GM21737 (cell line): ENCODE results near the gene SERPINB8.

Experiments
- ATAC-seq: cut with Tn5 transposase; IDR thresholded peaks from one replicate; pipeline ENCODE4 v1.9.1; 2021; ENCODE audit warnings: mild to moderate bottlenecking, moderate library complexity; ENCODE audit not compliant: unreplicated experiment

SERPINB8 gene

DNA sequence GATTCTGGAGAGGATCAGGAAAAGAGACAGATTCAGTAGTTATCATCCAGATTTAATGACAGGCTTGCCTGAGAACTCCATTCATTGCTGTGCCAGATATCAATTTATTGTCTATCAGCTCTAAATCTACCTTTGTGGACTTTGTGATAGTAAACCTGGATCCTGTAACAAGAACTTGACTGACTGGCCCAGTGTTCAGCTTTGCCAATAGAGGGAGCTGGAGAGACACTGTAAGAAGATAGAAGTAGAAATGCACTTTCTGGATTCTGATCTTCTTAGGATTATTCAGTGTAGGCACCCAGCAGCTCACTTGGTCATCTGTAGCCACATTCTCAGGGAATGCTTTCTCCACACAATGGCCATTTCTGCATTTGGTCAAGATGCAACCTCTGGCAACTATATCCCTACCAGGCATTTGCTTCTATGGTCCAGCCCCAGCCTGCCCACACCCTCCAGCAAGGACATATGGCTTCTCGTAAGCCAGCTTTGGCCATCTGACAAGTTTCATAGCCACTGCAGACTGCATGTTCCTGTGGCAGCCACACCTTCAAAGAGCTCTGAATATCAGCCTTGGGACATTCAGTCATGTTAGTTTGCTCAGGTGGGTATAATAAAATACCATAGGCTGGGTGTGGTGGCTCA lies 6.1 kb upstream of the SERPINB8 start:
- ATAC-seq, result peak; percentile 65

- no peak for ATAC-seq
Observed at GRCh38 chr18:63964908-63965307, 5.0 kb upstream of the SERPINB8 start.

GRCh38 chr18:63965716-63966330 lies 4.1 kb upstream of the SERPINB8 start:
- no peak for ATAC-seq

DNA sequence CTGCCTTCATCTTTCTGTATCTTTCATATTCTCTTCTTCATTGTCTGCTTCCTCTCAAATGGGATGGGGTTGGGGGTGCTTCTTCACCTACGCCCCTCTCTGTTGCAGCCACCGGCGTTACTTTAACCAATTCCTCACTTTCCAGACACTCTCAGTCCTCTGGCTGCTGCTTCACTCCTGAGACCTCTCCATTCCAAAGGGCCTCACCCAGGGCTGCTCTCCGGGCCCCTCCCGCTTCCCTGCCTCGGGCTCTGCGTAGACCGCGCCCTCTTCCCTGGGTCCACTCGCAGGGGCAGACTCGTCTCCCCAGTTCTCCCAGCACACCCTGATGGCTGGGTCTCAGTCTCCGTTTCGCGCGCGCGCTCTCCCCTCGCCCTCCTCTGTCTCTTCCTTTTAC lies 926 bp downstream of the SERPINB8 start:
- peak; percentile 1 for ATAC-seq

DNA sequence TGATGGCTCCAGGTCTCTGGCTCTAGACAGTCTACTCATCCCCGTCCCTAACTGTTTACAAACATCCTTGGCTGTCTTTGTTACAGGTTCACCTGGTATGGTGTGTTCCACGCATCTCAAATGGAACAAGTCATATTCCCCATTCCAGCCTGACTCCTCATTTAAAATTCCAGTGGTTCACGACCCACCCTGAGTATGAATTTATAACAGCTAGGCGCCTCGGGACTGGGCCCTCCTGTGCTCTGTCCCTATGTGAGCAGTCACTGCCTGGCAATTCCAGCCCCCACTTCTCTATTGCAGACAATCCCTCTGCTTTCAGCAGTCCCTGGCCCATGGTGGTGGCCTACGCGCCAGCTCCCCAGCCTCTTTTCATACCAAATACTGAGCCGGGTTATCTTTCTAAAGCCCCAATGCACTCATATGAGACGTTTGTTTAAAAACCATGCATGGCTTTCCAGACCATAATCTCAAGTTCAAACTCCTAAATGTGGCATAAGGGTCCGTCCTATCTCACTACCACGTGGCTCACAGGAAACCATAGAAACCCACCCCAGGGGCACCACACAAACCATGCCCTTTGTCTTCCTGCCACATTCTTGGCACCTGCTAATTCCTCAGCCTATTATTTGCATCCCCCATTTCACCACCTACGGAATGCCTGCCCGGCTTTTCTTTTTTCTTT lies 1.6 kb downstream of the SERPINB8 start:
- no peak for ATAC-seq

GRCh38 chr18:63972002-63972376 lies 2.1 kb downstream of the SERPINB8 start:
- ATAC-seq, result no peak

- no peak for ATAC-seq
Observed at GRCh38 chr18:63974991-63975390, 5.1 kb downstream of the SERPINB8 start.

DNA sequence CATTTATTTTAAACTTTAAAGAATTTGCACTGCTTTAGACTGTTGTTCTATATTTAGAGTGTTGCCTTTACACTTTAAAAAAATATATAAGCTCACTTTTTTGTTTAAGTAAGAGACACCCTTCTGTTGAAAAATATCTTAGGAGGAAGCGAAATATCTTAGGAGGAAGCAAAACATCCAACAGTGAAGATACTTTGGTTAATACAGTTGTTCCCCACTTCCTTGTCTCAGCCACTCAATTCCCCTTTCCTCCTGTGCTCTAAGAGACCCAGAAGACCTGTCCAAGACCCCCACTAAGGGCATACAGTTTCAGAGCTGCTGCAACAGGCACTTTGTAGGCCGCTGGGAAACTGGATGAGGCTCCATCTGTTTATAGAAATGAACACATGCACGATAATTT lies 5.7 kb downstream of the SERPINB8 start:
- ATAC-seq, result no peak

- no peak for ATAC-seq
Observed at GRCh38 chr18:63977040-63977439, 7.2 kb downstream of the SERPINB8 start.

- ATAC-seq, result no peak
Observed at GRCh38 chr18:63979409-63979920, 9.6 kb downstream of the SERPINB8 start.

DNA sequence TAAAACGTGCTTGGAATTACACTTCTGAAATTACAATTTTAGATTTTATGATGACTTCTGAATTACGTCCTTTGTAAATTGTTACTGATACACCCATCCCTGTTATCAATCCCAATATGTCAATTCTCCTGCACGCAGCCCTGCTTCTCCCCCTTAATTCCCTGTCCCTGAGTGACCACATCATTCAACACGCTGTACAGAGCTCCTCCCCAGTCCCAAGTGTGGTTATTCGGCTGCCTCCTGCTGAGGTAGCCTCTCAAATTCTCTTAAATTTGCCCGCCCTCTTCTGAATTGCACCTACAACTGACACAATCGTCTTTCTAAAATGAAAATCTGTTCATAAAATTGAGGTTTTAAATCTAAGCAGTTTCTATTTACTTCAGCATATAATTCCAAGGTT lies 10.1 kb downstream of the SERPINB8 start:
- ATAC-seq, result no peak

- no peak for ATAC-seq
Observed at GRCh38 chr18:63980896-63981460, 11.1 kb downstream of the SERPINB8 start.

GRCh38 chr18:63981719-63982118 lies 11.8 kb downstream of the SERPINB8 start:
- ATAC-seq, result no peak

- no peak for ATAC-seq
Observed at GRCh38 chr18:63982361-63982760, 12.5 kb downstream of the SERPINB8 start.

GRCh38 chr18:63986885-63987284 lies 17.0 kb downstream of the SERPINB8 start:
- ATAC-seq, result no peak

- no peak for ATAC-seq
Observed at GRCh38 chr18:63987743-63988142, 17.9 kb downstream of the SERPINB8 start.

GRCh38 chr18:63992751-63993150 lies 22.9 kb downstream of the SERPINB8 start:
- ATAC-seq, result no peak

DNA sequence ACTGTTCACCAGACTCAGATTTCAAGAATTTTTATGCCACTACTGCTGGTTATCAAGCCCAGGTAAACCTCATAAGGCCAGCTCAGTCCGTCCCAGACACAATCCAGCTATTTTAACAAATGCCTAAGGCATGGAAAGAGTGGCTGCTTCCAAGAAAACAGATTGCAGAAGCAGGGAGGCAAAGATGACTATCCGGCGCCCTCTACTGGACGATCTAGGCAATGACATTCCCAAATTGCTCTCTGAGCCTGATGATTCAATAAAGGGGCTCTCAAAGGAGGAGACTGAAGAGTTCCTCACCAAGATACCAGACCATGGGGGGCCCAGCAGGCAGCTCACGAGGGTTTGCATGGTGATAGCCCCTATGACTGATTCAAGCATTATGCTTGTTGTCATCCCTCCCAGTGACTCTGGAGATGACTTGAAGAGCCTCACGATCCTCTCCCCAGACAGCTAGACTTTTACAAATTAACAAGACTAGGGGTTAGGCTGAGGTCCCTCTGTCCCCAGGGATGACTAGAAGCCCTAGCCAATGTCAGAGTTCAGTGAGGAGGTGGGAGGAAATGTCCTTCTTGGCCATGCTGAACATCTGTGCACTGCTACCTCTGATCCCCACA lies 25.0 kb downstream of the SERPINB8 start:
- no peak for ATAC-seq

GRCh38 chr18:63997041-63997440 lies 27.2 kb downstream of the SERPINB8 start:
- no peak for ATAC-seq

DNA sequence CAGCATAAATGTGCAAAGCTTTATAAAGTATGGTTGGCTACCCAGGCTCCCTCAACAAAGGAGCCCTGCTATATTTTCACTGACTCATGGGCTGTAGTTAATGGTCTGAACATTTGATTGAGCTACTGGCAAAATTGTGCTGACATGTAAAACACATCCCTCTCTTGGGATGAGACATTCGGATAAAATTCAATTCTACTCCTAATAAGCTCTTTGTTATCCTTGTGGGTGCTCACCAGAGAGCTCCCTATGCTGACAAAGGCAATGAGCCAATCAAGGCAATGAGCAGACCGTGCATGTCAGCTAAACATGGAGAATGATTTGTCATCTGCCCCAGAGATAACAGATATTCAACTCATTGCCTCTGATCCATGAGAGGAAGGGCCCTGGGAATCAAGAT lies 27.7 kb downstream of the SERPINB8 start:
- ATAC-seq, result no peak

- ATAC-seq, result no peak
Observed at GRCh38 chr18:63999871-64000270, 30.0 kb downstream of the SERPINB8 start.
